WTC11 (cell line): Measurements from ENCODE around the gene TAGLN3. TPM values are rescaled to one million over a fixed set of nuclear protein-coding genes. Genes with fewer than 3 reads are reported as not detected.

Experiments used
- ATAC-seq: fragments of 200-7000 bp; cut with Tn5 transposase; 2 replicates; pipeline ENCODE4 v1.10.0; 2021; ENCODE audit warnings: mild to moderate bottlenecking, moderate library complexity
- CTCF ChIA-PET: fragments of 300-600 bp; sonication (Branson Sonifier 250); formaldehyde crosslinking; loops from one replicate; lab custom pipeline; 2021; ENCODE audit warnings: antibody characterized with exemption; lab: Charles Lee
- POLR2A ChIA-PET: fragments of 350-600 bp; sonication (Branson Sonifier 250); formaldehyde crosslinking; loops from one replicate; lab custom pipeline; 2021; ENCODE audit warnings: antibody characterized with exemption; lab: Charles Lee
- DNase-seq: peaks from one replicate; pipeline ENCODE4 v3.0.0; 2021; ENCODE audit warnings: low spot score
- H3K27ac Mint-ChIP-seq: 2 replicates; pipeline ENCODE4 v1.8.0; 2021; ENCODE audit warnings: mixed read lengths
- H3K27me3 Mint-ChIP-seq: 2 replicates; pipeline ENCODE4 v1.8.0; 2021; ENCODE audit warnings: low read depth, mild to moderate bottlenecking, moderate library complexity, mixed read lengths
- H3K36me3 Mint-ChIP-seq: 2 replicates; pipeline ENCODE4 v1.8.0; 2021; ENCODE audit warnings: mixed read lengths
- H3K4me1 Mint-ChIP-seq: 2 replicates; pipeline ENCODE4 v1.8.0; 2022; ENCODE audit warnings: mixed read lengths
- H3K4me3 Mint-ChIP-seq: 2 replicates; pipeline ENCODE4 v1.8.0; 2021; ENCODE audit warnings: mild to moderate bottlenecking, moderate library complexity, mixed read lengths
- H3K9me3 Mint-ChIP-seq: 2 replicates; pipeline ENCODE4 v1.8.0; 2021; ENCODE audit warnings: mixed read lengths
- CDX4 ChIP-seq: fragments of 250-450 bp; sonication (Bioruptor Pico); IDR thresholded peaks from 2 replicates; pipeline ENCODE4 v1.9.0; 2021; ENCODE audit warnings: moderate library complexity, mild to moderate bottlenecking, inconsistent platforms, borderline replicate concordance
- CREM ChIP-seq: sonication (generic); formaldehyde crosslinking; IDR thresholded peaks from 2 replicates; pipeline ENCODE4 v1.8.1; 2022; ENCODE audit warnings: mild to moderate bottlenecking, missing genetic modification reagents, moderate library complexity
- E2F1 ChIP-seq: sonication (generic); formaldehyde crosslinking; IDR thresholded peaks from 2 replicates; pipeline ENCODE4 v1.8.0; 2022; ENCODE audit warnings: mild to moderate bottlenecking, missing genetic modification reagents
- ELF4 ChIP-seq: sonication (generic); formaldehyde crosslinking; IDR thresholded peaks from 2 replicates; pipeline ENCODE4 v1.8.1; 2022; ENCODE audit warnings: low read depth, mild to moderate bottlenecking, moderate library complexity, missing genetic modification reagents
- ERG ChIP-seq: fragments of 250-450 bp; sonication (Bioruptor Pico); IDR thresholded peaks from 2 replicates; pipeline ENCODE4 v1.8.0; 2021; ENCODE audit warnings: mild to moderate bottlenecking
- HMGXB4 ChIP-seq: sonication (generic); formaldehyde crosslinking; IDR thresholded peaks from 2 replicates; pipeline ENCODE4 v1.8.1; 2023; ENCODE audit warnings: mild to moderate bottlenecking, moderate library complexity, missing genetic modification reagents
- IRF2 ChIP-seq: sonication (generic); formaldehyde crosslinking; IDR thresholded peaks from 2 replicates; pipeline ENCODE4 v1.8.0; 2022; ENCODE audit warnings: low read depth, missing genetic modification reagents, borderline replicate concordance
- JAZF1 ChIP-seq: fragments of 250-450 bp; sonication (Bioruptor Pico); IDR thresholded peaks from 2 replicates; pipeline ENCODE4 v1.9.0; 2021; ENCODE audit warnings: moderate library complexity, mild to moderate bottlenecking, inconsistent platforms
- MXD4 ChIP-seq: fragments of 250-450 bp; sonication (Bioruptor Pico); IDR thresholded peaks from 2 replicates; pipeline ENCODE4 v1.8.0; 2021; ENCODE audit warnings: mild to moderate bottlenecking, moderate library complexity, borderline replicate concordance
- MYBL2 ChIP-seq: sonication (generic); formaldehyde crosslinking; IDR thresholded peaks from 2 replicates; pipeline ENCODE4 v1.8.1; 2023; ENCODE audit warnings: mild to moderate bottlenecking, moderate library complexity, missing genetic modification reagents
- NR1H2 ChIP-seq: sonication (generic); formaldehyde crosslinking; IDR thresholded peaks from 2 replicates; pipeline ENCODE4 v1.9.0; 2021; ENCODE audit warnings: mild to moderate bottlenecking, moderate library complexity, missing genetic modification reagents
- NR3C1 ChIP-seq: sonication (generic); formaldehyde crosslinking; conservative IDR thresholded peaks from 2 replicates; pipeline ENCODE4 v1.8.1; 2023; ENCODE audit warnings: low read depth, mild to moderate bottlenecking, missing genetic modification reagents
- PRDM15 ChIP-seq: sonication (generic); formaldehyde crosslinking; IDR thresholded peaks from 2 replicates; pipeline ENCODE4 v1.8.0; 2022; ENCODE audit warnings: missing genetic modification reagents
- SMAD4 ChIP-seq: sonication (generic); formaldehyde crosslinking; IDR thresholded peaks from 2 replicates; pipeline ENCODE4 v1.8.0; 2022; ENCODE audit warnings: mild to moderate bottlenecking, missing genetic modification reagents
- SP1 ChIP-seq: sonication (generic); formaldehyde crosslinking; conservative IDR thresholded peaks from 2 replicates; pipeline ENCODE4 v1.8.1; 2022; ENCODE audit warnings: missing genetic modification reagents
- ZNF121 ChIP-seq: sonication (generic); formaldehyde crosslinking; IDR thresholded peaks from 2 replicates; pipeline ENCODE4 v1.8.0; 2023; ENCODE audit warnings: missing genetic modification reagents
- ZNF317 ChIP-seq: sonication (generic); formaldehyde crosslinking; IDR thresholded peaks from 2 replicates; pipeline ENCODE4 v1.8.1; 2023; ENCODE audit warnings: low read depth, mild to moderate bottlenecking, moderate library complexity, missing genetic modification reagents, borderline replicate concordance
- ZNF396 ChIP-seq: fragments of 250-450 bp; sonication (Bioruptor Pico); IDR thresholded peaks from 2 replicates; pipeline ENCODE4 v1.8.0; 2021; ENCODE audit warnings: mild to moderate bottlenecking, moderate library complexity, borderline replicate concordance
- total RNA-seq: library from RNA; stranded (reverse); gene quantifications from 3 replicates; pipeline ENCODE4 v1.2.3, GENCODE V29; 2021
- TF ChIP-seq, protein P1 (sequence below): sonication (generic); formaldehyde crosslinking; IDR thresholded peaks from 2 replicates; pipeline ENCODE4 v1.8.0; 2023; ENCODE audit warnings: missing genetic modification reagents
- TF ChIP-seq, protein P2 (sequence below): sonication (generic); formaldehyde crosslinking; IDR thresholded peaks from 2 replicates; pipeline ENCODE4 v1.8.0; 2022; ENCODE audit warnings: mild to moderate bottlenecking, missing genetic modification reagents

TAGLN3 gene
- total RNA-seq, 1 experiment from 2014 or later: 2.8 TPM

- Mint-ChIP-seq H3K36me3 (peaks cover 5% of the 10 kb centered on the region; the same call in 1 of the 2 replicates), H3K27ac (no peak overlapping the region), H3K9me3 (no peaks in the 10 kb centered on the region), H3K27me3 (no peaks in the 10 kb centered on the region), H3K4me3 (peak overlapping the region; percentile 83), H3K4me1 (peaks cover 13% of the 10 kb centered on the region)
- CTCF ChIA-PET: interaction anchor here (1.0 to 4.4 kb wide), 15 partner anchors 9 to 401 kb away, joined by 3 to 51 read pairs (median 5); partner anchors contain the start of gene TAGLN3
- no peak for DNase-seq
- POLR2A ChIA-PET: interaction anchor here (0.6 to 1.6 kb wide), 6 partner anchors 10 to 119 kb away, joined by 3 to 8 read pairs (median 4); partner anchors contain the start of gene TAGLN3
- TF ChIP-seq NR1H2 (CRISPR knock-in tag) (no peak), SP1 (CRISPR knock-in tag) (no peak)
- ATAC-seq: no peak
Measured at GRCh38 chr3:111979434-111980038, 19.2 kb upstream of the TAGLN3 start.

GRCh38 chr3:111980716-111981456 is 17.8 kb upstream of the TAGLN3 start:
- Mint-ChIP-seq H3K9me3 (no peaks in the 10 kb centered on the region), H3K27ac (no peak overlapping the region), H3K4me1 (peaks cover 13% of the 10 kb centered on the region), H3K36me3 (peaks cover 3% of the 10 kb centered on the region; the same call in 1 of the 2 replicates), H3K27me3 (no peaks in the 10 kb centered on the region)
- DNase-seq: no peak
- ChIA-PET CTCF (interaction anchor here (0.6 to 4.4 kb wide), 3 partner anchors 13 to 58 kb away, joined by 3 to 51 read pairs (median 3); no protein-coding TSS in a partner anchor), POLR2A (no interaction called here)
- no peak for ATAC-seq
- TF ChIP-seq, protein P1, sequence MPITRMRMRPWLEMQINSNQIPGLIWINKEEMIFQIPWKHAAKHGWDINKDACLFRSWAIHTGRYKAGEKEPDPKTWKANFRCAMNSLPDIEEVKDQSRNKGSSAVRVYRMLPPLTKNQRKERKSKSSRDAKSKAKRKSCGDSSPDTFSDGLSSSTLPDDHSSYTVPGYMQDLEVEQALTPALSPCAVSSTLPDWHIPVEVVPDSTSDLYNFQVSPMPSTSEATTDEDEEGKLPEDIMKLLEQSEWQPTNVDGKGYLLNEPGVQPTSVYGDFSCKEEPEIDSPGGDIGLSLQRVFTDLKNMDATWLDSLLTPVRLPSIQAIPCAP (CRISPR knock-in tag): no peak
- peak; percentile 88 for TF ChIP-seq ZNF121 (CRISPR knock-in tag)
- TF ChIP-seq, all 79 proteins: peak for 1
- no peak overlapping the region for H3K4me3 Mint-ChIP-seq

- DNase-seq: no peak
- Mint-ChIP-seq H3K4me1 (peaks cover 13% of the 10 kb centered on the region), H3K9me3 (no peaks in the 10 kb centered on the region), H3K36me3 (peaks cover 8% of the 10 kb centered on the region; the same call in 1 of the 2 replicates), H3K27me3 (no peaks in the 10 kb centered on the region), H3K4me3 (no peak overlapping the region), H3K27ac (no peak overlapping the region)
- ATAC-seq: no peak
- CTCF ChIA-PET: interaction anchor here (1.2 to 4.4 kb wide), 2 partner anchors 13 to 32 kb away, joined by 3 to 51 read pairs; no protein-coding TSS in a partner anchor
- POLR2A ChIA-PET: no interaction called here
- no peak for TF ChIP-seq CDX4 (CRISPR knock-in tag)
- no peak for TF ChIP-seq NR3C1 (CRISPR knock-in tag)
- TF ChIP-seq ZNF317 (CRISPR knock-in tag): no peak
- no peak for TF ChIP-seq PRDM15 (CRISPR knock-in tag)
- no peak for TF ChIP-seq E2F1 (CRISPR knock-in tag)
- TF ChIP-seq MYBL2 (CRISPR knock-in tag): no peak
- TF ChIP-seq ELF4 (CRISPR knock-in tag): no peak
- TF ChIP-seq ZNF396 (CRISPR knock-in tag): no peak
- no peak for TF ChIP-seq NR1H2 (CRISPR knock-in tag)
- no peak for TF ChIP-seq SMAD4 (CRISPR knock-in tag)
- TF ChIP-seq JAZF1: no peak
- TF ChIP-seq ERG (CRISPR knock-in tag): no peak
- TF ChIP-seq MXD4 (CRISPR knock-in tag): no peak
- TF ChIP-seq IRF2 (CRISPR knock-in tag): no peak
- TF ChIP-seq CREM: no peak
- TF ChIP-seq, protein P2, sequence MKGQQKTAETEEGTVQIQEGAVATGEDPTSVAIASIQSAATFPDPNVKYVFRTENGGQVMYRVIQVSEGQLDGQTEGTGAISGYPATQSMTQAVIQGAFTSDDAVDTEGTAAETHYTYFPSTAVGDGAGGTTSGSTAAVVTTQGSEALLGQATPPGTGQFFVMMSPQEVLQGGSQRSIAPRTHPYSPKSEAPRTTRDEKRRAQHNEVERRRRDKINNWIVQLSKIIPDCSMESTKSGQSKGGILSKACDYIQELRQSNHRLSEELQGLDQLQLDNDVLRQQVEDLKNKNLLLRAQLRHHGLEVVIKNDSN: no peak
- TF ChIP-seq HMGXB4 (CRISPR knock-in tag): no peak
Measured at GRCh38 chr3:111981457-111981763, 17.3 kb upstream of the TAGLN3 start.
